GM12878 (cell line): ENCODE measurements around the gene PRRT1. TPM values are rescaled to one million over a fixed set of nuclear protein-coding genes. Genes with fewer than 3 reads are reported as not detected.

ENCODE experiments used
- CEBPB ChIP-seq, 2 experiments: fragments of 150-350 bp in 1 of 2; IDR thresholded peaks; 2 replicates each; pipeline ENCODE4 v1.6.1; 2012 to 2014; ENCODE audit warnings: low read depth in 2 of 2, low read length in 2 of 2, borderline replicate concordance in 1 of 2, inconsistent platforms in 1 of 2
- CHD4 ChIP-seq: fragments of 200-600 bp; sonication (generic); IDR thresholded peaks from 2 replicates; pipeline ENCODE4 v1.6.1; 2016; ENCODE audit warnings: mild to moderate bottlenecking
- EGR1 ChIP-seq, 2 experiments: IDR thresholded peaks; 1 replicate in 1 of 2; 2 replicates in 1 of 2; pipeline ENCODE4 v1.6.1; 2011 to 2012; ENCODE audit warnings: low read depth in 2 of 2, low read length in 2 of 2, borderline replicate concordance in 1 of 2, mild to moderate bottlenecking in 1 of 2, moderate library complexity in 1 of 2
- FOXM1 ChIP-seq: IDR thresholded peaks from 2 replicates; pipeline ENCODE4 v1.6.1; 2012; ENCODE audit warnings: low read depth, mild to moderate bottlenecking, inconsistent platforms, low read length, moderate library complexity
- GATAD2B ChIP-seq: fragments of 450-650 bp; conservative IDR thresholded peaks from 2 replicates; pipeline ENCODE4 v1.6.1; 2017; ENCODE audit warnings: low read depth, mild to moderate bottlenecking, moderate library complexity
- HDGF ChIP-seq: fragments of 450-650 bp; IDR thresholded peaks from 2 replicates; pipeline ENCODE4 v1.6.1; 2016; ENCODE audit warnings: antibody characterized with exemption
- IKZF2 ChIP-seq, 2 experiments: fragments of 450-650 bp; IDR thresholded peaks; 2 replicates each; pipeline ENCODE4 v1.6.1; 2017; ENCODE audit warnings: mild to moderate bottlenecking in 2 of 2, moderate library complexity in 2 of 2
- MXI1 ChIP-seq: fragments of 150-350 bp; IDR thresholded peaks from 2 replicates; pipeline ENCODE4 v1.6.1; 2011; ENCODE audit warnings: low read depth, mild to moderate bottlenecking, inconsistent platforms, low read length, improper control_type of control experiment
- NR2F1 ChIP-seq: fragments of 450-650 bp; conservative IDR thresholded peaks from 2 replicates; pipeline ENCODE4 v1.6.1; 2017; ENCODE audit warnings: mild to moderate bottlenecking
- NRF1 ChIP-seq: conservative IDR thresholded peaks from 2 replicates; pipeline ENCODE4 v1.6.1; 2011; ENCODE audit warnings: mild to moderate bottlenecking, low read depth, low read length, improper control_type of control experiment
- PML ChIP-seq: IDR thresholded peaks from 2 replicates; pipeline ENCODE4 v1.6.1; 2012; ENCODE audit warnings: low read length, inconsistent platforms
- RAD21 ChIP-seq: IDR thresholded peaks from 2 replicates; pipeline ENCODE4 v1.6.1; 2011; ENCODE audit warnings: mild to moderate bottlenecking, low read depth, low read length, moderate library complexity; ENCODE audit not compliant: insufficient read depth
- RUNX3 ChIP-seq: IDR thresholded peaks from 2 replicates; pipeline ENCODE4 v1.6.1; 2012; ENCODE audit warnings: low read length, inconsistent platforms
- SRF ChIP-seq, 2 experiments: IDR thresholded peaks; 2 replicates each; pipeline ENCODE4 v1.6.1; 2011; ENCODE audit warnings: low read depth in 2 of 2, low read length in 2 of 2, mild to moderate bottlenecking in 1 of 2, moderate library complexity in 1 of 2
- STAT1 ChIP-seq: fragments of 450-650 bp; conservative IDR thresholded peaks from 2 replicates; pipeline ENCODE4 v1.6.1; 2014; ENCODE audit warnings: antibody characterized with exemption, mild to moderate bottlenecking
- ZNF622 ChIP-seq: fragments of 450-650 bp; IDR thresholded peaks from 2 replicates; pipeline ENCODE4 v1.6.1; 2017; ENCODE audit warnings: mild to moderate bottlenecking, inconsistent platforms
- polyA plus RNA-seq, 11 experiments: library from polyadenylated mRNA; depleted of rRNA in 4 of 11; unstranded in 6 of 11; stranded (reverse) in 5 of 11; fragments of >200 nt; fragmentation: Nextera tagmentation in 4 of 11; fragmentation: Illumina TruSeq in 1 of 11; extraction: Ambion mirVana in 4 of 11; extraction: Trizol in 1 of 11; gene quantifications; 1 replicate in 1 of 11; 2 replicates in 10 of 11; pipeline versions ENCODE4 v1.2.1 to v1.2.3, GENCODE V29; 2011 to 2016; ENCODE audit warnings: inconsistent platforms in 2 of 11, missing spikeins in 2 of 11, low read depth in 1 of 11
- total RNA-seq, 4 experiments: library from RNA; depleted of rRNA in 3 of 4; stranded (reverse); fragments of >200 nt in 3 of 4; fragmentation: Illumina TruSeq in 1 of 4; extraction: Trizol in 1 of 4; gene quantifications; 2 replicates each; pipeline versions ENCODE4 v1.2.1 to v1.2.3, GENCODE V29; 2013 to 2021
- TF ChIP-seq, protein P1 (sequence below): fragments of 450-650 bp; IDR thresholded peaks from 2 replicates; pipeline ENCODE4 v1.6.1; 2016; ENCODE audit warnings: mild to moderate bottlenecking, moderate library complexity, borderline replicate concordance
- TF ChIP-seq, protein P2 (sequence below): fragments of 450-650 bp; IDR thresholded peaks from 2 replicates; pipeline ENCODE4 v1.6.1; 2018; ENCODE audit warnings: borderline replicate concordance, mild to moderate bottlenecking; ENCODE audit not compliant: partially characterized antibody
- TF ChIP-seq, protein P3 (sequence below): fragments of 450-650 bp; conservative IDR thresholded peaks from 2 replicates; pipeline ENCODE4 v1.6.1; 2017; ENCODE audit warnings: mild to moderate bottlenecking, moderate library complexity

The PRRT1 gene
- total and polyA plus RNA-seq, 10 of the 15 experiments (the other 5 are each of a cell fraction or from before 2014, with no cell fraction given) = 0.04 to 0.15 (median 0.10) TPM; not detected in 6

DNA sequence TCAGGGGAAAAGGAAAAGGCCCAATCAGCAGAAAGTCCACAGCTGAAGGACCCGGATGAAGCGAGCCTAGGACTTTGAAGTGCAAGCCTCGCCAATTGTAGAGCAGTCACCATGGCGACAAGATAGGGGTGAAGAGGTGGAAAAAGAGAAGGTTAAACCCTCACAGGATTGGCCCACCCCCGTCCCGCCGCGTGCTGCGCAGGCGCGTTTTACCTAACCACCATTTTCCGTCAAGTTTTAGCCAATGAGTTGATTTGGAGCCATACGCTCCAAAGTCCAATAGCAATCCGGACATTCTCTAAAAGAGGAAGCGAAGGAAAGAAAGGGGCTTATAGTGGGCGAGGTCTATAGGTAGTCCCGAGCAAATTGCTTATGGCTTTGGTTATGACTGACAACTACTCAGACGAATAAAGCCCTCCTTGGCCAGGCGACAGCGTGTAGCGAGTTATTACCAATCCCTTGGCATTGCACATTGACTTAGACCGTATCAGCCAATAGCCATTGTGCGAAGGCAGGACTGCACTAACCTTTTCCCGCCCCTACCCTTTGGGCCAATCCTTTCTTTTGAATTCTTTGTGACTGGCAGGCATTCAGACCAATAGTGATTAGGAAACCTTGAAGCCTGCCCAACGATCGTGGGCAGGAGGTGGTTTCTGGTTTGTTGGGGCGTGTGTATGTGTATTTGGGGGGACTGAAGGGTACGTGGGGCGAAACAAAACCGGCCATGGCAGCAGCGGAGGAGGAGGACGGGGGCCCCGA lies 26.2 kb upstream of the PRRT1 start, which contains the start of gene RNF5 (continued):
- TF ChIP-seq NR2F1 (no peak; the same call in 1 of the 2 replicates), NRF1 (peak; percentile 74), STAT1 (no peak), HDGF (peak; percentile 70; the same call in 1 of the 2 replicates), CHD4 (no peak), FOXM1 (no peak; the same call in 1 of the 2 replicates), RAD21 (no peak), IKZF2 (IDR thresholded peaks at IDR 0.05) (no peak), EGR1 (IDR thresholded peaks at IDR 0.05; ENCODE audit: borderline replicate concordance in 1 of 2, low read depth in 2 of 2, low read length in 2 of 2) (no peak), ZNF622 (no peak), CEBPB (IDR thresholded peaks at IDR 0.05; ENCODE audit: borderline replicate concordance in 1 of 2, low read depth in 2 of 2, low read length in 2 of 2) (no peak), MXI1 (peak; percentile 93), SRF (IDR thresholded peaks at IDR 0.05; ENCODE audit: low read depth in 2 of 2, low read length in 2 of 2) (no peak), RUNX3 (peak; percentile 65; the same call in 1 of the 2 replicates), PML (no peak), GATAD2B (no peak)
- TF ChIP-seq, protein P1, sequence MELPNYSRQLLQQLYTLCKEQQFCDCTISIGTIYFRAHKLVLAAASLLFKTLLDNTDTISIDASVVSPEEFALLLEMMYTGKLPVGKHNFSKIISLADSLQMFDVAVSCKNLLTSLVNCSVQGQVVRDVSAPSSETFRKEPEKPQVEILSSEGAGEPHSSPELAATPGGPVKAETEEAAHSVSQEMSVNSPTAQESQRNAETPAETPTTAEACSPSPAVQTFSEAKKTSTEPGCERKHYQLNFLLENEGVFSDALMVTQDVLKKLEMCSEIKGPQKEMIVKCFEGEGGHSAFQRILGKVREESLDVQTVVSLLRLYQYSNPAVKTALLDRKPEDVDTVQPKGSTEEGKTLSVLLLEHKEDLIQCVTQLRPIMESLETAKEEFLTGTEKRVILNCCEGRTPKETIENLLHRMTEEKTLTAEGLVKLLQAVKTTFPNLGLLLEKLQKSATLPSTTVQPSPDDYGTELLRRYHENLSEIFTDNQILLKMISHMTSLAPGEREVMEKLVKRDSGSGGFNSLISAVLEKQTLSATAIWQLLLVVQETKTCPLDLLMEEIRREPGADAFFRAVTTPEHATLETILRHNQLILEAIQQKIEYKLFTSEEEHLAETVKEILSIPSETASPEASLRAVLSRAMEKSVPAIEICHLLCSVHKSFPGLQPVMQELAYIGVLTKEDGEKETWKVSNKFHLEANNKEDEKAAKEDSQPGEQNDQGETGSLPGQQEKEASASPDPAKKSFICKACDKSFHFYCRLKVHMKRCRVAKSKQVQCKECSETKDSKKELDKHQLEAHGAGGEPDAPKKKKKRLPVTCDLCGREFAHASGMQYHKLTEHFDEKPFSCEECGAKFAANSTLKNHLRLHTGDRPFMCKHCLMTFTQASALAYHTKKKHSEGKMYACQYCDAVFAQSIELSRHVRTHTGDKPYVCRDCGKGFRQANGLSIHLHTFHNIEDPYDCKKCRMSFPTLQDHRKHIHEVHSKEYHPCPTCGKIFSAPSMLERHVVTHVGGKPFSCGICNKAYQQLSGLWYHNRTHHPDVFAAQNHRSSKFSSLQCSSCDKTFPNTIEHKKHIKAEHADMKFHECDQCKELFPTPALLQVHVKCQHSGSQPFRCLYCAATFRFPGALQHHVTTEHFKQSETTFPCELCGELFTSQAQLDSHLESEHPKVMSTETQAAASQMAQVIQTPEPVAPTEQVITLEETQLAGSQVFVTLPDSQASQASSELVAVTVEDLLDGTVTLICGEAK = peak; percentile 51; the same call in 1 of the 2 replicates
- TF ChIP-seq, protein P2, sequence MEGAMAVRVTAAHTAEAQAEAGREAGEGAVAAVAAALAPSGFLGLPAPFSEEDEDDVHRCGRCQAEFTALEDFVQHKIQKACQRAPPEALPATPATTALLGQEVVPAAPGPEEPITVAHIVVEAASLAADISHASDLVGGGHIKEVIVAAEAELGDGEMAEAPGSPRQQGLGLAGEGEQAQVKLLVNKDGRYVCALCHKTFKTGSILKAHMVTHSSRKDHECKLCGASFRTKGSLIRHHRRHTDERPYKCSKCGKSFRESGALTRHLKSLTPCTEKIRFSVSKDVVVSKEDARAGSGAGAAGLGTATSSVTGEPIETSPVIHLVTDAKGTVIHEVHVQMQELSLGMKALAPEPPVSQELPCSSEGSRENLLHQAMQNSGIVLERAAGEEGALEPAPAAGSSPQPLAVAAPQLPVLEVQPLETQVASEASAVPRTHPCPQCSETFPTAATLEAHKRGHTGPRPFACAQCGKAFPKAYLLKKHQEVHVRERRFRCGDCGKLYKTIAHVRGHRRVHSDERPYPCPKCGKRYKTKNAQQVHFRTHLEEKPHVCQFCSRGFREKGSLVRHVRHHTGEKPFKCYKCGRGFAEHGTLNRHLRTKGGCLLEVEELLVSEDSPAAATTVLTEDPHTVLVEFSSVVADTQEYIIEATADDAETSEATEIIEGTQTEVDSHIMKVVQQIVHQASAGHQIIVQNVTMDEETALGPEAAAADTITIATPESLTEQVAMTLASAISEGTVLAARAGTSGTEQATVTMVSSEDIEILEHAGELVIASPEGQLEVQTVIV = peak; percentile 43
- TF ChIP-seq, protein P3, sequence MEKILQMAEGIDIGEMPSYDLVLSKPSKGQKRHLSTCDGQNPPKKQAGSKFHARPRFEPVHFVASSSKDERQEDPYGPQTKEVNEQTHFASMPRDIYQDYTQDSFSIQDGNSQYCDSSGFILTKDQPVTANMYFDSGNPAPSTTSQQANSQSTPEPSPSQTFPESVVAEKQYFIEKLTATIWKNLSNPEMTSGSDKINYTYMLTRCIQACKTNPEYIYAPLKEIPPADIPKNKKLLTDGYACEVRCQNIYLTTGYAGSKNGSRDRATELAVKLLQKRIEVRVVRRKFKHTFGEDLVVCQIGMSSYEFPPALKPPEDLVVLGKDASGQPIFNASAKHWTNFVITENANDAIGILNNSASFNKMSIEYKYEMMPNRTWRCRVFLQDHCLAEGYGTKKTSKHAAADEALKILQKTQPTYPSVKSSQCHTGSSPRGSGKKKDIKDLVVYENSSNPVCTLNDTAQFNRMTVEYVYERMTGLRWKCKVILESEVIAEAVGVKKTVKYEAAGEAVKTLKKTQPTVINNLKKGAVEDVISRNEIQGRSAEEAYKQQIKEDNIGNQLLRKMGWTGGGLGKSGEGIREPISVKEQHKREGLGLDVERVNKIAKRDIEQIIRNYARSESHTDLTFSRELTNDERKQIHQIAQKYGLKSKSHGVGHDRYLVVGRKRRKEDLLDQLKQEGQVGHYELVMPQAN = no peak
